ENCODE measurements around the gene POMT1. TPM values are rescaled to one million over a fixed set of nuclear protein-coding genes. Genes with fewer than 3 reads are reported as not detected.

POMT1 gene
- total RNA-seq, 1 experiment from 2014 or later = 15.8 TPM

- TF ChIP-seq CTCF (IDR thresholded peaks at IDR 0.05; ENCODE audit: unreplicated experiment) = no peak
- Mint-ChIP-seq H3K27me3 (ENCODE audit: unreplicated experiment) (no peaks in the 10 kb centered on the region), H3K36me3 (ENCODE audit: insufficient read depth, unreplicated experiment) (peaks cover 31% of the 10 kb centered on the region), H3K27ac (ENCODE audit: unreplicated experiment) (no peak overlapping the region), H3K4me1 (ENCODE audit: low read depth, unreplicated experiment) (no peaks in the 10 kb centered on the region), H3K4me3 (ENCODE audit: low read depth, unreplicated experiment) (no peak overlapping the region), H3K9me3 (ENCODE audit: low read depth, unreplicated experiment) (no peaks in the 10 kb centered on the region)
- intact Hi-C loops (cut with micrococcal nuclease; ENCODE audit: unreplicated experiment) = no loop called here
- CTCF ChIA-PET = interaction anchor here (0.6 kb wide), 1 partner anchor 280 kb away, joined by 3 read pairs; no protein-coding TSS in a partner anchor
- BruUV-seq (replicated peaks) = no TSS peak
- no peak for DNase-seq
Measured at GRCh38 chr9:131481441-131482342, 21.0 kb upstream of the POMT1 start.

- no peak for DNase-seq
- CTCF ChIA-PET = no interaction called here
- no TSS peak for BruUV-seq (replicated peaks)
- Mint-ChIP-seq H3K9me3 (ENCODE audit: low read depth, unreplicated experiment) (no peaks in the 10 kb centered on the region), H3K27me3 (ENCODE audit: unreplicated experiment) (no peaks in the 10 kb centered on the region), H3K4me3 (ENCODE audit: low read depth, unreplicated experiment) (no peak overlapping the region), H3K4me1 (ENCODE audit: low read depth, unreplicated experiment) (no peaks in the 10 kb centered on the region), H3K36me3 (ENCODE audit: insufficient read depth, unreplicated experiment) (peaks cover 28% of the 10 kb centered on the region), H3K27ac (ENCODE audit: unreplicated experiment) (no peak overlapping the region)
- no peak for TF ChIP-seq CTCF (IDR thresholded peaks at IDR 0.05; ENCODE audit: unreplicated experiment)
- intact Hi-C loops (cut with micrococcal nuclease; ENCODE audit: unreplicated experiment) = no loop called here
Measured at GRCh38 chr9:131482343-131483006, 20.2 kb upstream of the POMT1 start.

GRCh38 chr9:131483319-131484050 lies 19.2 kb upstream of the POMT1 start:
- no peaks in the 10 kb centered on the region for H3K27me3 Mint-ChIP-seq (ENCODE audit: unreplicated experiment)
- H3K36me3 Mint-ChIP-seq (ENCODE audit: insufficient read depth, unreplicated experiment) = peaks cover 31% of the 10 kb centered on the region
- H3K27ac Mint-ChIP-seq (ENCODE audit: unreplicated experiment) = no peak overlapping the region
- DNase-seq = no peak
- no peak for TF ChIP-seq CTCF (IDR thresholded peaks at IDR 0.05; ENCODE audit: unreplicated experiment)
- no peak overlapping the region for H3K4me3 Mint-ChIP-seq (ENCODE audit: low read depth, unreplicated experiment)
- no peaks in the 10 kb centered on the region for H3K4me1 Mint-ChIP-seq (ENCODE audit: low read depth, unreplicated experiment)
- H3K9me3 Mint-ChIP-seq (ENCODE audit: low read depth, unreplicated experiment) = no peaks in the 10 kb centered on the region
- BruUV-seq (replicated peaks) = no TSS peak
- CTCF ChIA-PET = no interaction called here
- intact Hi-C loops (cut with micrococcal nuclease; ENCODE audit: unreplicated experiment) = no loop called here

GRCh38 chr9:131484051-131484445 lies 18.7 kb upstream of the POMT1 start:
- H3K9me3 Mint-ChIP-seq (ENCODE audit: low read depth, unreplicated experiment) = no peaks in the 10 kb centered on the region
- no peak overlapping the region for H3K4me3 Mint-ChIP-seq (ENCODE audit: low read depth, unreplicated experiment)
- H3K27ac Mint-ChIP-seq (ENCODE audit: unreplicated experiment) = no peak overlapping the region
- TF ChIP-seq CTCF (IDR thresholded peaks at IDR 0.05; ENCODE audit: unreplicated experiment) = no peak
- no peaks in the 10 kb centered on the region for H3K4me1 Mint-ChIP-seq (ENCODE audit: low read depth, unreplicated experiment)
- DNase-seq = no peak
- H3K36me3 Mint-ChIP-seq (ENCODE audit: insufficient read depth, unreplicated experiment) = peaks cover 37% of the 10 kb centered on the region
- CTCF ChIA-PET = no interaction called here
- no TSS peak for BruUV-seq (replicated peaks)
- H3K27me3 Mint-ChIP-seq (ENCODE audit: unreplicated experiment) = no peaks in the 10 kb centered on the region
- intact Hi-C loops (cut with micrococcal nuclease; ENCODE audit: unreplicated experiment) = no loop called here
